HG02970 (cell line): ENCODE data around the gene PDE11A.
"Not testable (repeated sequence)": the region's sequence is repeated elsewhere in the genome, so short reads cannot be mapped to it uniquely, and the experiment has no call there.

Experiments
- ATAC-seq: cut with Tn5 transposase; IDR thresholded peaks from one replicate; pipeline ENCODE4 v1.9.1; 2021; ENCODE audit warnings: mild to moderate bottlenecking, moderate library complexity, moderate number of reproducible peaks; ENCODE audit not compliant: unreplicated experiment, low FRiP score

The PDE11A gene

DNA sequence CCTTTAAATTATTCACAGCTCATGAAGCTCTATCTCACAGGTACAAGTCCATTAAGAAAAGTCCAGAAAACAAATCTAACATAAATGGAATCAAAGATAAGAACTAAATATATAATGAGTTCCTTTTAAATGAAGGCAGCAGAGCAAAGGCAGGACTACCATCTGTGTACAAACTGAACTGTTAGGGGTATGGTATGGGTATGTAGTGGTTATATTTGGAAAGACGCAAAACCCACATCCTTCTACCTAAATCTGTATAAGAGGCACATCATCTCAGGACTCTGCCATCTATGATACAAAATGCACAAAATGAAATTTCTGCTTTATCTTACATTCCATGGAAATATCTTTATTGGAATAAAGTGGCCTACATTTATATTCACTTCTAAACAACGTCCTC lies 59.9 kb downstream of the PDE11A start:
- ATAC-seq: no peak

DNA sequence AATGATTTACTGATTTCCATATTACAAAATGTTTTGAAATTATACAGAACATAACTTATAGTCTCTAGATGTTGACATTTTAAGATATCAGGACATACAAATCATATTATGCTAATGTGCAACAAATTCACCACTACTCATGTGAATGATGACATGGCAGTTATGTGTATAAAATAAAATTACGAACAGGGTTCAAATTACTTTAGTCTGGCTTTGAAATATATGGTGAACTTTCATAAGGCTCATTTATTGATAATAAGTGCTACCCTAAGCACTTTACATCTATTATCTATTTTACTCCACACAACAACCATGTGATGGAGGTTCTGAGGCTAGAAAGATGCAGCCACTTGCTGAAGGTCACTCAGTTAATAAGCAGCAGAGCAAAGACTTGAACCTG lies 62.8 kb downstream of the PDE11A start:
- ATAC-seq: no peak

DNA sequence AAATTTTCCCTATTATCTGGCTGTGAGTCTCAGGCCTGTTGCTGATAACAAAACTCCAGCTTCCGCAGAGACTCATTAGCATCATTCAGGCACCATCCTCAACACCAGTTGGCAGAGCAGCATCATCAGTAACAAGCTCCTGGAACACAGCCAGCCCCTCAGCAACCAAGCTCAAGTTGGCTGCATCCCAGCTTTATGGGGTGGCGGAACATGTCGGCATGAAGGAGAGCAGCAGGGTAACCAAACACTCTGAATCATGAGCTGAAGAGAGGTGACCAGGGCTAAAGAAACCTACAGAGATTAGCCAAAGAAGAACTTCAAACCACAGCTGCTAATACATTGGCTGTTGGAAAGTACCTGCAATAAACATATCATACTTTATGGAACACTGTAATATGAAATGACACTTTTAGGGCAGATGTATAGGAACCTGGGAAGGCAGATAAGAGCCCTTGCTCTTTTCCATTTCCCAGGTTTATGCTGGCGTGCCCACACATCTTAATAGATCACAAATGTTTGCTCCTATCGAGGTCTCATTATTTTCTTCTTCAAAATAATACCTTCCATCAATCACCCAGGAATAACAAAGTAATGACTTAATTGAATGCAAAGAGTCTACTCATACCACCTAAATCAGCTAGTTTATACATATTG lies 63.8 kb downstream of the PDE11A start:
- ATAC-seq: no peak

DNA sequence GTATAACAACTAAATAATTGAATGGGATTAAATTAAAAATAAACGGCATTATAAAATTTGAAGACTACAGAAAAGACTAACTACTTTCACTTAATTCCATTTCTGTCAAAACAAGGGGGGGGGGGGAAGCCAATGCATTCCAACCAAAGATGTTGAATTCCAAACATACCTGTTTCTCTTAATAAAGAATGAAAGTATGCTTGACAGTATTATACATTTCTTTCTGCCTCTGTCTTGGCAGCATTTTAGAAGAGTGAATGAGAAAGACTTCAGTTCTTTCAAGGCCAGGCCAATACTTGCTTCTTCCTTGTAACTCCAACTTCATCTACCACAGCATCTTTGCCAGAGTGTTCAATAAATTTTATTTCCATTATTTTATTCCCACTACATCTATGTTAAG lies 65.9 kb downstream of the PDE11A start:
- no peak for ATAC-seq

DNA sequence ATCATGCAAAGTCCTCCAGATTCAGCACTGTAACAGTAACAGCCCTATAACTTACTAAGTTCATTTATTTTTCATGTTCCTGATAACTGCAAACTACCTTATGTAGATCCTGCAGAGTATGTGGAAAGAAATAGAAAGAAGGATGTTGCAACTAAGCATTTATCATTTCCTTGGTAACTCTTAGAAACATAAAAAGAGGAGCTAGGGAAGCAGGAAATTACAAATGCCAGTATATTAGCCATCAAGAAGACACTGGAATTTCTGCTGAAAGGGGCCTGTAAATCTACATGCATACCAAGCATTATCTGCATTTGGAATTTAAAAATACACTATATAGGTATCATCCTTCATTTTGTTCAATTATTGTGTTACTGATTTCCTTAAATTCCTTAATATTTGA lies 66.8 kb downstream of the PDE11A start:
- ATAC-seq: no peak

DNA sequence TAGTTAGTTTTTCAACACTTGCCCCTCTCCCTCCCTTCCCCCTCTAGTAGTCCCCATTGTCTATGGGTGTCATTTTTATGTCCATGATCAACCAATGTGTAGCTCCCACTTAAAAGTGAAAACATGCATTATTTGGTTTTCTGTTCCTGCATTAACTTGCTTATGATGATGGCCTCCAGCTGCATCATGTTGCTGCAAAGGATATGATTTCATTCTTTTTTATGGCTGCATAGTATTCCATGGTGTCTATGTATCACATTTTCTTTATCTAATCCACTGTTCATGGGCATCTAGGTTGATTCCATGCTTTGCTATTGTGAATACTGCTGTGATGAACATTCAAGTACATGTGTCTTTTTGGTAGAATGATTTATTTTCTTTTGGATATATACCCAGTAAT lies 70.5 kb downstream of the PDE11A start:
- no peak for ATAC-seq

DNA sequence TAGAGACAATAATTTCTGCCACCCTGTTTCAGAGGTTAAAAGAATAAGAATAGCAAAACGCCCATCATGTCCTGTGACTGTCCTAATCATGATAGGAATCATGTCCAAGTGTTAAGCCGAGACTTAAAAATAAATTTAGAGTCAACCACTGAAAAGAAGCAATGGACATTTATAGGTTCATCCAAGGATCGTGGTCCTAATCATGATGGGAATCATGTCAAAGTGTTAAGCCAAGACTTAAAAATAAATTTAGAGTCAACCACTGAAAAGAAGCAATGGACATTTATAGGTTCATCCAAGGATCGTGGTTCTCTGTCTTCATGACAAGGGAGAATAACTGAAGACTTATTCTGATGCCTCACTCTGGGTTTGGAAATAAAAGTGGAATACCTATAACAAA lies 73.6 kb downstream of the PDE11A start:
- ATAC-seq: no peak

DNA sequence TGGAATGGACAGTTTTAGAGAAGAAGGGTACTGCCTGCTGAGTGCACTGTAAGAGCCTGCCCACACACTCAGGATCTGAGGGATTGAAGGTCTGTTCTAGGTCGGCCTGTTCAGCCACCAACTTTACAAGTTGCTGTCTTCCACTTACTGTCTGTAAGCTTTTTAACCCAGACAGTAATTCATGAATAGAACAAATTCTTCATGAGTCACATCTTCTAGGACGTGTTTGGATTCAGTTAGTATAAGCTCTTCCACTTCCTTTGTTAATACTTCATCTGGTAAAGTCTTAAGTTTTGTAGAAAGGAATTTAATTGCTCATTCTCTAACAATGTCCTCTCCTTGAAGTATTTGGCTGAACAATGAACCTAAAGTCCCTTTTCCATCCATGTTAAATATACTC lies 74.6 kb downstream of the PDE11A start:
- no peak for ATAC-seq

DNA sequence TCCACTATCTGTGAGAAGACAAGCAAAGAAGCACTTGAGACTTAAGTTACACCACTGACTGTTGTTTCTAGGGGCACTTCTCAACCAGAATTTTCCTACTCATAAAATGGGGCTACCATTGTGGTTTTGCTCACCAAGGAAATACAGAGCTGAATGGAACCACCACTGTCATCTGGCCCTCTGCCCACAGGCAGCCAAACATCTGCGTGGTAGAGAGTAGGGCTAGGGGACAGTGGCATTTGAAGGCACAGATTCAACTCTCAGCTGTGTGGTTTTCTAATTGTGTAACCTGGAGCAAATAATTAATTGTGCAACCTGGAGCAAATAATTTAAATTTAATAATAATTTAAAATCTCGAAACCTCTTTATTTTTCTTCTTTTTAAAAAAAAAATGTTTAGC lies 79.6 kb downstream of the PDE11A start:
- ATAC-seq: no peak

DNA sequence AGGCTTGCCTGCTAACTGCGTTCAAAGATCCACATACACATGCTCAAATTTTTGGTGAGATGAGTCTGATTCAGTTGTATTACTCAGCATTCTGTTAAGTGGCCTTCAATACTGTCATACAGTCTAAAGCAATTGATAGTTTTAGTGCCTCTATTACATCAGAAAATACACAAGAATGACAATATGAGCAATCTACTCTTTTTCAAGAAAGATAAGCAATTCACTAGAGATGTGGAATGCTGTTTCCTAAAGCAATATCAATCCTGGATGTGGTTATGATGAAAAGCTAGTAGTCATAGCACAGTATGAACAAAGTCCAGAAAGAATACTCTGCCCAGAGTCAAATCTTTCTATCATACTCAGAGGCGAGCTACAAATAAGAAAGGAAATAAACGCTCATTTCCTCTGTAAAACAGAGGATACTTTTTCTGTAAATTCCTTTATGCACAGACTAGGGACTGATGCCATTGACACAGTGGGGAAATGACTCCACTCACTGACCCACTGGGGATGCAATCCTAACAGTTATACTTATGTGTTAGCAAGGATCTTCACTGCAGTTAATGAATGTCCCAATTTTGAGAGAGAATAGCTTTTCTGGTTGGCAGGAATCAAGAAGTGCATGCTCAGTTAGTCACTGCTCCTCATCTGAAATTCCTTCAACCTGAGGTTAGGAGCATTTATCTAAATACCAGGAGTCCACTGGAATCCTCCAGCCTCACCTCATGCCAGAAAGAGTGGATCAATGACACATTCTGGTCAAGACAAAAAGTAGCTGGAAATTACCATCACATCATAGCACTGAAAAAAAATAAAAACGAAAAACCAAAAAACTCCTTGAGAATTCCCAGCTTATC lies 83.3 kb downstream of the PDE11A start:
- ATAC-seq: no peak

DNA sequence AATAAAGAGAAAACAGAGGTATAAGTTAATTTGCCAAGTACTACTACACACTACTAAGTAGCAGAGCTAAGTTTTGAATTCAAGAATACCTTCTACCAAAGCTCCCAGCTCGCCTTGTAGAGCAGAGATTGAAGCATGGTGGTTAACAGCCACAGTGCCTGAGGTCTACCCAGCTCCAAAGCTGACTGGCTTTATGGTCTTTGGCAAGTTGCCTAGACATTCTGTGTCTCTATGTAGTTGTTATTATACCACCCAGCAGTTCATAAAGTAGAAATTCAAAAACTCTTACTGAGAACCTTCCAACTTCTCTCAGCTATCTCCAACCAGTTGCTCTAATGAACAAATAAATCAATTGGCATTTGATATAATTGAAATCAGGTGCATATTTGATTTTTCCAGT lies 87.8 kb downstream of the PDE11A start:
- no peak for ATAC-seq

DNA sequence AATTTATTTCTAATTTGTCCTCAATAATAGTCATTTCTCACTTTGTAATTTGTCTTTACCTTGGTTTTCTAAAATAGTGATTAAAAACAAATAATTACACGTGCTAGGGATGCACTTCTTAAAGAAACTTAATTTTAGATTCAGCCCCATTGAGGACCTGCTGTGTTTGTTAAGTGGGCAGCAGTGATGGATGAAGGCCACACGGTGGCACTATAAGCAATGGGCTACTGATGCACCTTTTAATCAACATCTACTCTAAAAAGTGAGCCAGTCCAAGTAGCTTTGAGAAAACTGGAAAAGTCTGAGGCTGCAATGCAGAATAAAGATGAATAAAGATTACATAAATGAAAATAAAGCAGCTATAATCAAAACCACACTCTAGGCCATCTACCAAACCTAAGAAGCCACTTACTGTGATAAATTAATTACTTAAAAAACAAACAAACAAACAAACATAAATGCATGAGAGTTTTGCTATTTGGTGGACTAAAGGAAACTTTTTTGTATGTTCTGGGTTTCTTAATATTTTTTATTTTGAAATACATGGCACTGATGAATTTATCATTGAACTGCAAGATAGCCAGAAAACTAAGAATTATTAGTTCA lies 89.3 kb downstream of the PDE11A start:
- ATAC-seq: peak; percentile 78

DNA sequence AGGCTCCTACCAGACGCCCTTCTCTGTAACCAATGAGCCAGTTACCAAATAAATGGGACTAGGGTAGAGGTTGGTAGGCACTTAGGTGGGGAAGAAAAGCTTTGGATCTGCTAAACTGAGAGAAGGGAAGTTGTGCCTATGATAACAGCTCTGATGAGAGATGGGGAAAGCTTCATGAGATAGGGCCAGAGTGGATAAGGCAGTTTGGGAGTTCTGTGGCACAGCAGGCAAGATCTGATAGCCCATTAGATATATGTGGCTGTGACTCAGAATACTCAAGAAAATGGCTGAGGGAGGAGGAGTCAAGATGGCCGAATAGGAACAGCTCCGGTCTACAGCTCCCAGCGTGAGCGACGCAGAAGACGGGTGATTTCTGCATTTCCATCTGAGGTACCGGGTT lies 99.8 kb downstream of the PDE11A start:
- ATAC-seq: no peak

DNA sequence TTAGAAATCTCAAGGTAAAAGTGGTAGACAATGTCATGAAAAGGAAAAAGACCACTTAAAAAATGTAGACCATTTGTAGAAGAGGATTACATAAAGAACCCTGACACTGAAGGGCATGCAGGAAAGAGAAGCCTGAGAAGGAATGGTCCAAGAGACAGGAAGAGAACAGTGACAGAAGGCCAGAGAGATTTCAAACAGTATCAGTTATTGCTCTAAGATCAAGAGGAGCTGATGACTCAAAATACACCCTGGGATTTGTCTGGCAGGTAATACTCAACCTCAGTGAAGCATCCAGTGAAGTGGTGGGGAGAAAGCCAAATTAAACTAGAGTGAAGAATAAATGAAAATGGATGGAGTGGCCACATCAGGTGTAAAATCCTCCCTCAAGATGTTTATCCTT lies 100.5 kb downstream of the PDE11A start:
- ATAC-seq: no peak

DNA sequence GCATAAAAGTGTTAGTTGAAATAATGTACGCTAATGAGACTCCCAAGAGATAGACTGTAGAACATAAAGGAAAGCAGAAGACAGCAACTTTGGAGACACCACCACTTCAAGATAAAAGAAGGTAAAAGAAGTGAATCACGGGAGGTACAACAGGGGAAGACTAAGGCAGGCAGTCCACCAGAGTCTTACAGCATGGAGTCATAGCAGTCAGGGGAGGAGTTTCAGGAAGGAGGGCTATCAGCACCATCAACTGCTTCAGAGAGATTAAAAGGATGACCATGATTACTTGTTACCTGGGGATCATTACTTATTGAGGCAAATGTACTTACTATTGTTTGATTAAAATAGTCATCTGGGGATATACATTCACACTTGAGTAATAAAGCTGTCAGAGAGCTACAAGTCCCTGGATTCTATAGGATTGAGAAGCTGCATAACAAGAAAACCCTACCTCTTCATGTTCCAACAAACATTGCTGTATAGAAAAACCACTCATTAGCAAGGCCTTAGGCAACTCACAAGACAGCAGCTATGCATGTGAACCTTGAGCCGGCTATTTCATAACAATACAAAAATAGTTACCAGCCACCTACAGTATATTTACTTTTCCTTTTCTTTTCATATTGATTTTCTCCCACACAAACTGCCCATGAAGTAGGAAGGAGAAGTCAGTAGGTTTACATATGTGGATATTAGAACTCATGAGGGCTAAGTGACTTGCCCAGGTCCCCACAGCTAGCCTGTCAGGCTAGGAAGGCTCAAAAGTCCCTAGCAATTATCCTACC lies 101.7 kb downstream of the PDE11A start:
- no peak for ATAC-seq

DNA sequence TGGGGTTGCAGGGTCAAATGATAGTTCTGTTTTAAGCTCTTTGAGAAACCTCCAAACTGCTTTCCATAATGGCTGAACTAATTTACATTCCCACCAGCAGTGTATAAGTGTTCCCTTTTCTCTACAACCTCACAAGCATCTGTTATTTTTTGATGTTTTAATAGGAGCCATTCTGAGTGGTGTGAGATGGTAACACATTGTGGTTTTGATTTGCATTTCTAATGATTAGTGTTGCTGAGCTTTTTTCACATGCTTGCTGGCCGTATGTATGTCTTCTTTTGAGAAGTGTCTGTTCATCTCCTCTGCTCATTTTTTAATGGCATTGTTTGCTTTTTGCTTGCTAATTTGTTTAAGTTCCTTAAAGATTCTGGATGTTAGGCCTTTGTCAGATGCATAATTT lies 107.7 kb downstream of the PDE11A start:
- ATAC-seq: no peak

DNA sequence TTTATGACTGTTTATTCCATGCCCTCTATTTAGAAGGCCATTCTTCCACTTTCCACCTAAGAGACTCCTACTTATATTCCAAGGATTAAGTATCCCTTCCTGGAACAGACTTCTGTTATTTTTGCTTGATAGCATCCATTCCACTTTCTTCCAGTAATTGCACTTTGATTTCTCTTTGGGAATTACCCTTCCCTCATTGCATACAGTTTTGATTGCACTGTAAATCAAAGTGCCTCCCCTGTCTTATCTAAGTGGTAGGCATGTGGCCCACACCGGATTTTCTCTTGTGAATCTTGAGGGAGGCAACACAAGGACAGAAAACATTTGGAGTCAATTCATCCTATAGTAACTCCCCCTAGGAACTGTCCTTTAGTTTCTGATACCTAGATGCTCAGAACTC lies 120.4 kb downstream of the PDE11A start:
- no peak for ATAC-seq

DNA sequence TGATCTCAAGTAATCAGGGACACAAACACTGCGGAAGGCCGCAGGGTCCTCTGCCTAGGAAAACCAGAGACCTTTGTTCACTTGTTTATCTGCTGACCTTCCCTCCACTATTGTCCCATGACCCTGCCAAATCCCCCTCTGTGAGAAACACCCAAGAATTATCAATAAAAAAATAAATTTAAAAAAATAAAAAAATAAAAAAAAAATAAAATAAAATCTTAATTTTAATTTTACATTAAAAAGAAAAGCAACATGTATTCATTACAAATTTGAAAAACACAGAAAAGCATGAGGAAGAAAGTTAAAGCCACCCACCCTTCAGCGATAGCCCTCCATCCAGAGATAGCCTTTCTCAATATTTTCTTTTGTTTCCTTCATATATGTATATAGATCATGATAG lies 125.0 kb downstream of the PDE11A start:
- ATAC-seq: not testable (repeated sequence)

DNA sequence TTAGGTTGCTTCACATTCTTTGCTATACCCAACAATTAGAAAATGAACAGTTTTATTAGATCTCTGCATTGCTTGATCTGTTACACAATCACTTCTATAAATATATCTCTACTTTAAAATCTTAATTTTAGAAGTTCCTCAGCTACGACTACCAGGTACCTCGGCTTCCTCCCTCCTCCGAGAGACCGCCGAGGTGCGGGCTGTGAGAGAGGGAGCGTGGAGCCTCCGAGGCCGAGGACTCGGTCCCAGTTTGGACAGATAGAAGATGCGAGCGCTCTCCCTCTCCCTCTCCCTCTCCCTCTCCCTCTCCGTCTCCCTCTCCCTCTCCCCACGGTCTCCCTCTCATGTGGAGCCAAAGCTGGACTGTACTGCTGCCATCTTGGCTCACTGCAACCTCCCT lies 128.0 kb downstream of the PDE11A start:
- not testable (repeated sequence) for ATAC-seq

DNA sequence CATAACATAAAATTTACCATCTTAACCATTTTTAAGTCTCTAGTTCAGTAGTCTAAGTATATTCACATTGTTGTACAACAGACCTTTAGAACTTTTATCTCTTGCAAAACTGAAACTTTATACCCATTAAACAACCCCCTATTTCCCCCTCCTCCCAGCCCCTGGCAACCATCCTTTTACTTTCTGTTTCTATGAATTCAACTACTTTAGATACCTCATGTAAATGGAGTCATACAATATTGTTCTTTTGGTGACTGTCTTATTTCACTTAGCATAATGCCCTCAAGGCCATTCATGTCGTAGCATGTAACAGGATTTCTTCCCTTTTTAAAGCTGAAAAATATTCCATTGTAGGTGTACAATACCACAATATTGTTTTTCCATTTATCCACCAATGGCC lies 129.8 kb downstream of the PDE11A start:
- no peak for ATAC-seq

DNA sequence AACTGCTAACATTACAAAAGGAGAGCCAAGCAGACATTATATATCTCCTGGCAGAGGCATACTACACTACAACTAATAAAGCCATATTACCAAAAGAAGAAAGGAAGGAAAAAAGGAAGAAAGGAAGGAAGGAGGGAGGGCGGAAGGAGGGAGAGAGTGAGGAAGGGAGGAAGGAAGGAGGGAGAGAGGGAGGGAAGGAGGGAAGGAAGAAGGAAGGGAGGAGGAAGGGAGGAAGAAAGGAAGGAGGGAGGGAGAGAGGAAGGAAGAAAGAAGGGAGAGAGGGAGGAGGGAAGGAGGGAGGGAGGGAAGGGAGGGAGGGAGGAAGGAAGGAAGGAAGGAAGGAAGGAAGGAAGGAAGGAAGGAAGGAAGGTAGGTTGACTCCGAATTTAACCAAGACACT lies 133.4 kb downstream of the PDE11A start:
- ATAC-seq: no peak
